ENCODE results near the gene PGS1. TPM values are rescaled to one million over a fixed set of nuclear protein-coding genes. Genes with fewer than 3 reads are reported as not detected.

The PGS1 gene
- total RNA-seq, 1 donor from 2014 or later: 50.2 TPM

GRCh38 chr17:78344666-78345065 lies 33.8 kb upstream of the PGS1 start:
- Mint-ChIP-seq H3K9me3 (ENCODE audit: unreplicated experiment) (peaks cover 2% of the 10 kb centered on the region), H3K4me1 (ENCODE audit: low read depth, unreplicated experiment) (peaks cover 3% of the 10 kb centered on the region), H3K36me3 (ENCODE audit: unreplicated experiment) (no peaks in the 10 kb centered on the region), H3K4me3 (ENCODE audit: unreplicated experiment) (no peak overlapping the region), H3K27me3 (ENCODE audit: unreplicated experiment) (peaks cover 2% of the 10 kb centered on the region), H3K27ac (ENCODE audit: unreplicated experiment) (no peak overlapping the region)
- no peak for DNase-seq
- no peak for TF ChIP-seq CTCF (IDR thresholded peaks at IDR 0.05; ENCODE audit: partially characterized antibody, unreplicated experiment)

- Mint-ChIP-seq H3K27ac (ENCODE audit: unreplicated experiment) (no peak overlapping the region), H3K27me3 (ENCODE audit: unreplicated experiment) (peaks cover 2% of the 10 kb centered on the region)
- DNase-seq: no peak
Measured at GRCh38 chr17:78345172-78345571, 33.3 kb upstream of the PGS1 start.

GRCh38 chr17:78345791-78346494 lies 32.5 kb upstream of the PGS1 start:
- Mint-ChIP-seq H3K9me3 (ENCODE audit: unreplicated experiment) (peaks cover 2% of the 10 kb centered on the region), H3K4me3 (ENCODE audit: unreplicated experiment) (no peak overlapping the region), H3K27ac (ENCODE audit: unreplicated experiment) (no peak overlapping the region), H3K4me1 (ENCODE audit: low read depth, unreplicated experiment) (peaks cover 2% of the 10 kb centered on the region), H3K27me3 (ENCODE audit: unreplicated experiment) (no peaks in the 10 kb centered on the region), H3K36me3 (ENCODE audit: unreplicated experiment) (no peaks in the 10 kb centered on the region)
- TF ChIP-seq CTCF (IDR thresholded peaks at IDR 0.05; ENCODE audit: partially characterized antibody, unreplicated experiment): no peak
- no peak for DNase-seq

More at GRCh38 chr17:78345172-78345571, 33.3 kb upstream of the PGS1 start:
- TF ChIP-seq CTCF (IDR thresholded peaks at IDR 0.05; ENCODE audit: partially characterized antibody, unreplicated experiment): no peak
- no peaks in the 10 kb centered on the region for H3K36me3 Mint-ChIP-seq (ENCODE audit: unreplicated experiment)
- peaks cover 2% of the 10 kb centered on the region for H3K9me3 Mint-ChIP-seq (ENCODE audit: unreplicated experiment)
- H3K4me1 Mint-ChIP-seq (ENCODE audit: low read depth, unreplicated experiment): peaks cover 3% of the 10 kb centered on the region
- no peak overlapping the region for H3K4me3 Mint-ChIP-seq (ENCODE audit: unreplicated experiment)

GRCh38 chr17:78346605-78347250 lies 31.7 kb upstream of the PGS1 start:
- Mint-ChIP-seq H3K4me3 (ENCODE audit: unreplicated experiment) (no peak overlapping the region), H3K36me3 (ENCODE audit: unreplicated experiment) (no peaks in the 10 kb centered on the region), H3K4me1 (ENCODE audit: low read depth, unreplicated experiment) (peaks cover 2% of the 10 kb centered on the region), H3K9me3 (ENCODE audit: unreplicated experiment) (peaks cover 2% of the 10 kb centered on the region), H3K27ac (ENCODE audit: unreplicated experiment) (no peak overlapping the region), H3K27me3 (ENCODE audit: unreplicated experiment) (no peaks in the 10 kb centered on the region)
- no peak for DNase-seq
- no peak for TF ChIP-seq CTCF (IDR thresholded peaks at IDR 0.05; ENCODE audit: partially characterized antibody, unreplicated experiment)

GRCh38 chr17:78347453-78347852 lies 31.0 kb upstream of the PGS1 start:
- no peak for DNase-seq
- Mint-ChIP-seq H3K4me3 (ENCODE audit: unreplicated experiment) (no peak overlapping the region), H3K9me3 (ENCODE audit: unreplicated experiment) (peaks cover 2% of the 10 kb centered on the region), H3K36me3 (ENCODE audit: unreplicated experiment) (no peaks in the 10 kb centered on the region), H3K4me1 (ENCODE audit: low read depth, unreplicated experiment) (peaks cover 4% of the 10 kb centered on the region), H3K27me3 (ENCODE audit: unreplicated experiment) (no peaks in the 10 kb centered on the region), H3K27ac (ENCODE audit: unreplicated experiment) (no peak overlapping the region)
- TF ChIP-seq CTCF (IDR thresholded peaks at IDR 0.05; ENCODE audit: partially characterized antibody, unreplicated experiment): no peak

All from glutamatergic neuron (in vitro differentiated cells).